GM18873 (cell line): ENCODE results near the gene FOXP4.
"Not testable (repeated sequence)": the region's sequence is repeated elsewhere in the genome, so short reads cannot be mapped to it uniquely, and the experiment has no call there.

Experiments
- ATAC-seq: cut with Tn5 transposase; IDR thresholded peaks from one replicate; pipeline ENCODE4 v1.9.1; 2021; ENCODE audit warnings: mild to moderate bottlenecking, moderate library complexity, moderate number of reproducible peaks; ENCODE audit not compliant: unreplicated experiment, low FRiP score

FOXP4 gene

DNA sequence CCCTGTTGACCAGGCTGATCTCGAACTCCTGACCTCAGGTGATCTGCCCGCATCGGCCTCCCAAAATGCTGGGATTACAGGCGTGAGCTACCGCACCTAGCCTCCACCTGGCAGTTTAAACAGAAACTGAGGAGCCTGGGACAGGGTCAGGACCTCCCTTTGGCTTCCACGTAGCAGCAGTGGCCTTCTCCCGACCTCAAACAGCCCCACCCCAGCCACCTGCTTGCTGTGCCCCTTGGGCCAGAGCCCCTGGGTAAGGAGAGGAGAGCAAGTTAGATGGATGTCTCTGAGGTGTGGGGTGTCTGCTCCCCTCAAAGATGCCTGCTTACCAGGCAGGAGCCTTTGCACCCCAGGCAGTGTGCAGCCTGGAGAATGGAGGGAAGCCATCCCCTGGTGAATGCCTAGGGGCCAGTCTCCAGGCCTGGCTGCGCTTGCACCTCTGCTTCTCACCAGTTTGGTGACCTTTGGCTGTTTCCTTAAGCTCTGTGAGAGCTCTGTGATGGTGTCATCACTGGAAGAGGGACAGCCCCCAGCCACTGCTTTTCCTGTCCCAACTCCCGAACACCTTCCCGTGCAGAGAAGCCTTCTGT lies 50.0 kb downstream of the FOXP4 start:
- ATAC-seq: no peak

DNA sequence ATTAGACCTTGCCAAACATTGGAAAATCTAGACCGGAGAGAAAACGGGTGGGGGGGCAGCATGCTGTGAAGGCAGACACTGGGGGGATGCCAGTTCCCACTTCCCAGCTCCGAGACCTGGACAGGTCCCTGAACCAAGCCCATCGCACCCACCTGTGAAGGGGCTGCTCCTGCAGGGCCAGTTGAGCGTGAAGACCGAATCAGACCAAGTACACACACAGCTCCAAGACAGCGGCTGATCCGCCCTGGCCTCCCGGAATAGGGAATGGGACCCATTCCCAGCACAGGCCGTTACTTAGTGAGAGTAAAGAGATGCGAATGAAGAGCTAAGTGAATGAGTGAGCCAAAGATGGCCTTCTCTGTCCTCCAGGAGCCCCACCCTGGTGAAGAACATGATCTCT lies 50.6 kb downstream of the FOXP4 start:
- ATAC-seq: no peak

DNA sequence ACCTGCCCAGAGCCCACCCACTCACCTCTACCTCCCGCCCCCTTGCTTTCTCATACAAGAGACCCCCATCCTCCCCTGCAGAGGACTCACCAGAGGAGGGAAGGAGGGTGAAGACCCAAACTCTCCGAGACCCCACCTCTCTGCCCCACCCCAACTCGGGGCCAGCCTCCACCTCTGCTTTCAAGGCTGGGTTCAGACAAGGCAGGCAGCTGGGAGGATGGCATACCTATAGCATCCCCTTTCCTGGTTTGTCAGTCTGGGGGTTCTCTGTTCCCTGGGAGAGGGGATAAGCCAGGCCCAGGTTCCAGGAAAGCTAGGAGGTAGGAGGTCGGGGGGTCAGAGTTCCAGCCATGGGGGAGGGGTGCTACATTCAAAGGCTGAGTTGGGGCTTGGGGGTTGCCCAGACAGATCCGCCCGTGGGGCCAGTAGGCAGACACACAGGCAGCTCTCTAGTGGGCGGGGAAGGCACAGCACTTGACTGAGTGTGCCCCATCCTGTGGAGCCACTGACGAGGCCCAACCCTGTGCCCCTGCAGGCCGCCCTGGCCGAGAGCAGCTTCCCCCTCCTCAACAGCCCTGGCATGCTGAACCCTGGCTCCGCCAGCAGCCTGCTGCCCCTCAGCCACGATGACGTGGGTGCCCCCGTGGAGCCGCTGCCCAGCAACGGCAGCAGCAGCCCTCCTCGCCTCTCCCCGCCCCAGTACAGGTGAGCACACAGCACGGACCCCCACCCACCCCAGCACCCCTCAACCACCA lies 51.2 kb downstream of the FOXP4 start:
- no peak for ATAC-seq

DNA sequence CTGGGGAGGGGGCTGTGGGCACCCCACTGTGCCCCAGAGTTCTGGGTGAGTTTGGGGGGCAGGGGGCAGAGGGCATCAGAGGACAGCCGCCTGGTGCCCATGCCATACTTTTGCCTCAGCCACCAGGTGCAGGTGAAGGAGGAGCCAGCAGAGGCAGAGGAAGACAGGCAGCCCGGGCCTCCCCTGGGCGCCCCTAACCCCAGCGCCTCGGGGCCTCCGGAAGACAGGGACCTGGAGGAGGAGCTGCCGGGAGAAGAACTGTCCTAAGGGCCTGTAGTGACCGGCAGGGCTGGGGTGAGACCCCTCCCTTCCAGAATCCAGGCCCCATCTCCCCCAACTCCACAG lies 52.5 kb downstream of the FOXP4 start:
- no peak for ATAC-seq

DNA sequence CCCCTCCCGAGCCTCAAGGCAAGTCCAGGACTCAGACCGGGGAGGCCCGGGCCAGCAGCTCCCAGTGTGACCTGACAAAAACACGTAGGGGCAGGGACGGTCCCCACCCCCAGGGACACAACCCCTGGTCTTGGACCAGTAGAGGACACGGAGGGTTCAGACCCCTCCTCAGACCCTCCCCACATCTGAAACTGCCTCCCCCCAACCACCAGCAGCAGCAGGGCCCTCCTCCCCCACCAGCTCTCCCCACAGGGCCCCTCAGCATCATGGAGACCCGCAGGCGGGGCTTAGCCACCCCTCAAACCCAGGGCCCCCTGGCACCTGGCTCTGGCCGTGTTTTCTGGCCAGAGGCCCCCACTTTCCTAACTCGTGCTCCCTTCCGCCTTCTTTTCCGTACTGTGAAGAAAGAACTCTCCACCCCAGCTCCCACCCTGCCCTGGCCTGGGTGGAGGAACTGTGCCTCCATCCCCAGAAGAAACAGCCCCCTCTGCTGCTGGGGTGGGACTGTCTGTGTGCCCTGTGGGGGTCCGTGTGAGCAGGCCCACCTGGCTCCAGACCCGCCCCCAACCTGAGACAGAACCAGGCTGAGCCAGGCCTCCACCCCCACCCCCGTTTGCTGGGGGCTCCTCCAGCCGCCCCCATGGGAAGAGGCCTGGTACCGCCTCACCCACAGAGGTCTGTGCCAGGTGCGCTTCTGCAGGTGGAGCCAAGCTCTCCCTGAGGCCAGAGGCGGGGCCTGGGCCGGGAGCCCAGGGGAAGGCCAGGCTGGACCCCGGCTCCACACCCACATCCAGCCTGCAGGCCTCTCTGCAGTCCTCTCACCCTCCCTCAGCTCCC lies 53.1 kb downstream of the FOXP4 start:
- ATAC-seq: no peak

DNA sequence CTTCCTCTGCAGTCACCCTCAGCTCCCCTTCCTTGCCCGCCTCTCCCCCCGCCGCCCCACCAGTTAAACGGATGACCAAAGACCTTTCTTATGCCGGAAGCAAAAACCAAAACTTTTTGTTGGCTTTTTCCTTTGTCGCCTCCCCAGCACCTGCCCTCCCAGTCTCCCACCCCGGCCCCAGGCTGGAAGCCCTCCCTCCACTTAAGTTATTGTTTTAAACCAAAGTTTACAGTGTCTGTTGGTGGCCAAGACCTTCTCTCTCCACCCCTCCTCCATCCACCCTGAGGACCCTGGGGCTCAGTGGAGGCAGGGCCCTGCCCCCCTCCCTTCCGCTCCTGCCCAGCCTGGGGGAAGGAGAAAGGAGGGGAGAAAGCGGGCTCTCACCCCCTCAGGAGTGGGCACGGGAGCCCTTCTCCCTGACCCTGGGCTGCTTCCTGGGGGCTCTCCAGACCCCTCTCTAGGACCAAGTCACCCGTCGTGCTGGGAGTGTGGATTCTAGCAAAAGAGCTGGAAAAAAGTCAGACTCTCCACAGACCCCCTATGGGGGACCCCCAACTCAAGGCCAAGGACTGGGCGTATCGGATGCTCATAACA lies 53.8 kb downstream of the FOXP4 start:
- ATAC-seq: no peak

DNA sequence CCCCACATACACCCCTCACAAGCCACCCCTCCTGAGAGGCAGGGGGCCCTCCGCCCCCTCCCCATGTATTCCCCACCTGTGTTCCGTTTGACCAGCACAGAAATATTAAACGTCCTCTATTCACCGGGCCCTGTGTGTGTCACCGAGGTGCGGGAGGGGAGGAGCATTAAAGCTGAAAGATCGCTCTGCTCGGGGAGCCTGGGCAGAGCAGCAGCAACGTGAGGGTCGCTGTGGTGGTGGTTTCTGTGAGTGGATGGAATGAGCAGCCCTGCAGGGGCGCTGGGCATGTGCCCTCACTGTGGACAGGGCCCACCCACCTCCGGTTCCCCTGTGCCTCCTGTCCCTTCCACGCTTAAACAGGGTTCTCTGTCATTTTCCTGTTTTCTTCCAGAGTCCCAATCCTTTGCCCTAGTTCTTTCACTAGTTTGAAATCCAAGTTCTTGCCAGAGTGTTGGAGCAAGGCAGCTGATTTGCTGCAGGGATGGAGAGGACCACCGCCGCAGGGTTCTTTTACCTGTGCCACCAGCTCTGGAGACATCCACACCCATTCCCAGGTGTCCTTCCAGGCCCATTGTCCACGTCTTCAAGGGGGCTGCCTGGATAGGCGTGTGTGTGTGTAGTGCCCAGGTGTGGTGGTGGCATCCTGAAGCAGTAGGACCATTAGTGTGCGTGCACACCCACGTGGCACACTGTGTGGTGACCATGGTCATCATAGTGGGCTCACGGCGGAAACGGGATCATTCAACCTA lies 54.5 kb downstream of the FOXP4 start:
- no peak for ATAC-seq

DNA sequence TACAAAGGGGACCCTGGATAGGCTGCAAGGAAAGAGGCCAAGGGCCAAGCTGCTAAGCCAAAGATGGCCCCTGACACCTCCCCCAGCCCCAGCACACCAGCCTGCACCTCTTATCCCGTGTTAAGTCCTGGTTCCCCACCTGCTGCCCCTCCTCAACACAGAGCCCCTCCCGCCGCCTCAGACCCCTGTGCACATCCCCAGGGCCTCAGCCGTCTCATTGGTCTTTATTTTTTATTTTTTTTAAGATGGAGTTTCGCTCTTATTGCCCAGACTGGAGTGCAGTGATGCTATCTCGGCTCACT lies 55.0 kb downstream of the FOXP4 start:
- no peak for ATAC-seq

DNA sequence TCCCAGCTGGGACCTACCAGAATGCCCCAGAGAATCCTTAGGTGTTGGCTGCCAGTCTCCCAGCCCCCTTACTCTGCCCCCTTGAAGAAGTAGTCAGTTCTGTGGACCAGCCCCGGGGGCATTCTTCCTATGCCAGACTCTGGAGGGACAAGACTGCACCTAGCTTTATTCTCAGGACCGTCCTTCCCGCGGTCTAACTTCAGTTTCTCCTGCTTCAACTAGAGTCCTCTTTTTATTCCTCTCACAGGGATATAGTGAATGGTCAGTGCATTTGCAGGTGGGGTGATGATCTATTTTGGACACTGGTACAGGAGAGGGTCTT lies 56.2 kb downstream of the FOXP4 start:
- no peak for ATAC-seq

DNA sequence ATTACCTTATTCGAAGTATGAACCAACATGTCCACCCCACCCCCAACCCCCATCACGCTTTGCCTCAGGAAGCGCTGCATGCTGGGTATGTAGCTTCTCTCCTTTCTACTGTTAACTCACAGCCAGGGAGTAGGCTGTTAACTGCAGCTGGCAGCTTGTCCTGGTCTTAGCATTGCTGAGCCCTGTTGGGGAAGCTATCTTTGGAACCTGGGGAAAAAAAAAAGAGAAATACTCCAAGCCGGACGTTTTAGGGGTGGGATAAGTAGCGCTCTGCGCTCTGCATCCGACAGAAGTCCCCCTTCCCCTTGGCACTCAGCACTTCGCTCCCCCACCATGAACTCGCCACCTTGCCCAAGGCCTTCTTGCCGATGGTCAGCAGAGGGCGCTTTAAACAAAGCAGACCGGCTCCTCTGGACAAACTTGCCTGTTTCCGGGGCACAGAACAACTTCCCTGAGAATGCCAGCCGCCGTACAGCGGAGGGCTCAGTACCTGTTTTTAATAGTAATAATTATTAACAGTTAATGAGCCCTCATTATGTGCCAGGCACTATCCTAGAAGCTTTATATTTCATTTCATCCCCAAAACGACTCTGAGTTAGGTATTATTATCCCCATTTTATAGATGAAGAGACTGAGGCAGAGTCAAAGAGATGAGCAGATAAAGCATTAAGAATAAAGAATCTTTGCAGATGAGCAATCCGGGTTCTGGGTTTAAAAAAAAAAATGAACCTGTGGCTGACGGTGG lies 56.9 kb downstream of the FOXP4 start:
- no peak for ATAC-seq

DNA sequence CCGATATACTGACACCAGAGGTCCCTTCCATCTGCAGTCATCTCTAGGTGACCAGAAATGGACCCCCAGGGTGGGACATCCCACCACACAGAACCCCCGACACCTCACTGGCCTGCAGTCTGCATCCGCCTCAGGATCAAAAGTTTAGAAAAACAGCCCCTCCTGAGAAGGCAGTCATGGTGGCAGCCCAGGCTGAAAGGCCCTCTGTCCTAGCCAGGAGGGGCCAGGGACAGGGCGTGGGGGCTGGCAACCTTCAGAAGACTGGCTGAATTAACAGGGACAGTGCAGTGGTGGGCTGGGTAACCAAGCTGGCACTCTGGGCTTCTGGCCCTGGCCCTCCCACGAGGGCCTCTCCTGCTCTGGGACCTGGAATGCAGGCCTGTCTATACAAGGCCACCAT lies 57.8 kb downstream of the FOXP4 start:
- no peak for ATAC-seq

DNA sequence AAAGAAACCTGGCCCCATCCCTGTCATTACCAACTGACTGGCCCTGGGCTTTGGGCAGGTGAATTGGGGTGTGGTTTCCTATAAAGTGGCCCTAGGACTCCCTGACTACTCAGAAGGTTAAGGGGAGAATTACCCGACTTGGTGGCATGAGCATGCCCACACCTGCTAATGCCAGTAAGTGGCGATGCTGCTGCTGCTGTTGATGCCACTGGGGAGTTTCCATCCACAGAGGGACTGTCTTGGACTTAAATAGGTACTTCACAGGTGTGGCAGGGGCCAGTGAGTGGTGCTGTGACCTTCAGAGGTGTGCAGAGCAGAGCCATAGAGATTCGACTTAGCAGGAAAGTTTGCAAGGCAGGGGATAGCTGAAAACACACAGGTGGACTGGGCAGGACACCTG lies 59.5 kb downstream of the FOXP4 start:
- ATAC-seq: no peak

DNA sequence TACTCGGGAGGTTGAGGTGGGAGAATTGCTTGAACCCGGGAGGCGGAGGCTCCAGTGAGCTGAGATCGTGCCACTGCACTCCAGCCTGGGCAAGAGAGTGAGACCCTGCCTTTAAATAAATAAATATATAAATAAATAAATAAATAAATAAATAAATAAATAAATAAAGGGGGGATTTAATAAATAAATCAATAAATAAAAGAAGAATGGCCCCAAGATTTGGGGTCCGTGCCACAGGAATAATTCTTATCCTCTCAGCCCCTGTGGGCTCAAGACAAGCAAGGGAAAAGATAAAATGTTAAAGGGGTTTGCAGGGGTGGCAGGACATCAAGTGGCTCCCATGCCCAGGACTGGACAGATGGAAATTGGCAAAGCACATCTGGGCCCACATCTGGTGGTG lies 60.9 kb downstream of the FOXP4 start:
- no peak for ATAC-seq

DNA sequence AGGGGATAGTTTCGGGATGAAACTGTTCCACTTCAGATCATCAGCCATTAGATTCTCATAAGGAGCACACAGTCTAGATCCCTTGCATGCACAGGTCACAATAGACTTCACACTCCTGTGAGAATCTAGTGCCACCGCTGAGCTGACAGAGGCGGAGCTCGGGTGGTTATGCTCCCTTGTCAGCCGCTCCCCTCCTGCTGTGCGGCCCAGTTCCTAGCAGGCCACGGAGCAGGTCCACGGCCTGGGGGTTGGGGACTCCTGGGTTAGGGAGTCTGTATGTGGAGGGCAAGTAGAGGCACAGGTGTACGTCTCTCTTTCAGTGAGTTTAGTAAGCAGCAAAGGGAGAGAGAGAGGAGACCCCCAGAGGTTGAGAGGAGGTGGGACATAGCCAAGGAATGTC lies 61.6 kb downstream of the FOXP4 start:
- no peak for ATAC-seq

DNA sequence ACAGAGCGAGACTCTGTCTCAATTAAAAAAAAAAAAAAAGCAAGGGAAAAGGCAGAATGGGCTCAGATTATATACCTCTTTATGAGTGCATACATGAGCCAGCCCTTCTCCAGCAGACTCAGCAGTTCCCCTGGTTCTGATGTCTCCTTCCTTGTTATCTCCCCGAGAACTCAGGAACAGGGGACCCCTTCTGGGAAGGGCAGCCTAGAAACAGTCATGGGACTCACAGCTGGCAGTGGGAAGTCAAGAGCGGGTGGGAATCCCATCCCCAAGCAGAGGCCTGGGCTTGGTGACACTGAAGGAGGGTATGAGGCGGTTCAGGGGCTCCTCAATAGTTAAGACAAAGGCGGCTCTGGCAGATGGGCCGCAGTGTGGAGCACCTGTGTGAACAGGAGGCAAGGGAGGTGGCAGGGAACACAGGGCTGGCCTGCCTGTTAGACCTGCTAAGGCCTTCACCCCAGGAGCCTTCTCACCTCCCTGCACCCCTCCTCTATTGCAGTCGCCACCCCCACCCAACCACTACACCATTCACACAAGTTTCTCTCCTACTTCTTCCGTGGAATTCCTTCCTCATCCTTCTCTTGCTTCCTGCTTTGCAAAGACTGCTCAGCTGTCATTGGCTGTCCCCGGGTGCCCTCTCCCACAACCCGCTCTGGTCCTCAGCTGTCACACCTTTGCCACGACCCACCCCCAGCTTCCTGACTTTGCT lies 62.4 kb downstream of the FOXP4 start:
- ATAC-seq: no peak

DNA sequence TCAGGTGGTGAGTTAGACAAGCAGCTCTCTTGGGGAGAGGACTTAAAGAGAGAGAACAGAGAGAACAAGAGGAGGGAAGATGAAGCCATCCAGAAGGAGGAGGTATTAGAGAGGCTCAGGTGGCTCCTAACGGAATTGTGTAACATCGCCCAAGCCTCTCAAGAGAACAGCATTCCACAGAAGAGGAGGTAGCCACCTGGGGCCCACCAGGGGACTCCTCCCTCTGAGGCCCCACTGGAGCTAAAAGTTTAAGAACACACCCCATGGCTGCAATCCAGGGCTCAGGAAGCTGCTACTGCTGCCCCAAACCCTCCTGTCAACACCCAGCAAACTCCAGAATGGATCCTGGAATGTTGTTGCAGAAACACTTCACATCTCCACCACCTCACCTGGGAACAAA lies 68.5 kb downstream of the FOXP4 start:
- no peak for ATAC-seq

DNA sequence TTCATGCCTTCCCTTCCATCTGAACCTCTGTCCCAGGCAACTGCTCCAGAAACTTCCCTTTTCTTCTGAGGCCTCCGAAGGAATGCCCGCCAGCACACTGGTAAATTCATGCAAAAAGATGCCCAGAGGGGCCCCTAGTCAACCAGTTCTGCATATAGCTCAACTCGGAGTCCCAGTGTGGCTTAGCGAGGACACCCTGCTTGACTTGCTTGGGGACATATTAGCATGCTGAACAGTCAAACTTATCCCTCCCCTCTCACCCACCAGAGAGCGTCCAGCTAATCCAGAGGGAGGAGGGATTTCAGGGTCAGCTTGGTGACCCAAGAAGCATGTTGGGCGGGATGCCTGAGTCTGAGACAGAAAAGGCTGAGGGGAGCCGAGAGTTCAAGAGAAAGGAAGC lies 69.1 kb downstream of the FOXP4 start:
- no peak for ATAC-seq

DNA sequence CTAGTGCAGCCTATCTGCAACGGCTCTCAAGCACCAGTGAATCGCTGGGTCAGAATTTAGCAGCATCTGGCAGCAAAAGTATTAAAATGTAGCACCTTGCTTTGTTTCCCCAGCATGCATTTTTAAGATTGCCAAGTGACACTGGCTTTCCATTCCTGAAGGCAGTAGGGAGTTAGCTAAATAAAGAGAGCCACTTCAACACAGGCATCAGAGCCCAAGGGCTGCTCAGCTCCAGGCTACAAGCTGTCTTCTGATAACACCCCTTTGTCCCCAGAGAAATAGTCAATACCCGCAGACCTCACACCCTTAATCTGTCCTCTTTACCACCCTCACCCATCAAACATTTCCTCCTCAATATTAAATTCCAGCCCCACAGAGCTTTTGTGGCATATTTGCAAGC lies 72.4 kb downstream of the FOXP4 start:
- ATAC-seq: no peak

DNA sequence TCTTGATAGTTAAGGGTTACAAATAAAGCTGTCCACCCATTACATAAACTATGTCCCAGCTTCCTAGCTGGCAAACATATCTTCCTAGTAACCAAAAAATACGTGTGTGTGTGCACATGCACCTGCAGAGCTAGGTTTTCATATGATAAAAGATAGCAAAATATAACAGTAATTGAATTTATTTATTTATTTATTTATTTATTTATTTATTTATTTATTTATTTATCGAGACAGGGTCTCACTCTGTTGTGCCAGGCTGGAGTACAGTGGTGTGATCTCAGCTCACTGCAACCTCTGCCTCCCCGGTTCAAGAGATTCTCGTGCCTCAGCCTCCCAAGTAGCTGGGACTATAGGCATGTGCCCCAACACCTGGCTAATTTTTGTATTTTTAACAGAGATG lies 73.0 kb downstream of the FOXP4 start:
- not testable (repeated sequence) for ATAC-seq

DNA sequence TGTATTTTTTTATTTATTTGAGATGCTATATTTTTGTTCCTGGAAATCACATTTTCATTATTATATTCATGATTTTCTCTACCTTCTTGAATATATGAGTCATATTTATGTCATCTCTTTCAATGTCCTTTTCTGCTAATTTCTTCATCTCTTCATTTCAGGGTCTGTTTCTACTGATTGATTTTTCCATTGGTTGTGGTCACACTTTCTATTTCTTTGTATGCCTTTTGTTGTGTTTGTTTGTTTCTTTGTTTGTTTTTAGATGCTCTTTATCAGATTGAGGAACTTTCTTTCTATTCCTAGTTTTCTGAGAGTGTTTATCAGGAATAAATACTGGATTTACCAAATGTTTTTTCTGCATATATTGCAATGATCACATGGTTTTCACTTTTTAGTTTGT lies 75.2 kb downstream of the FOXP4 start:
- ATAC-seq: no peak
